OCI-LY1 (cell line): Measurements from ENCODE around the gene RFNG.

Experiments
- H2AFZ ChIP-seq: fragments of 200-600 bp; sonication (generic), shearing (Covaris generic); 2 replicates; pipeline ENCODE4 v1.6.0; 2014; ENCODE audit warnings: antibody characterized with exemption, mild to moderate bottlenecking, low read length
- H3F3A ChIP-seq: fragments of 200-600 bp; sonication (generic), shearing (Covaris generic); 2 replicates; pipeline ENCODE4 v1.6.0; 2014; ENCODE audit warnings: mild to moderate bottlenecking, antibody characterized with exemption, low read length, moderate library complexity; ENCODE audit not compliant: insufficient read depth
- H3K27ac ChIP-seq: fragments of 200-600 bp; sonication (generic); 2 replicates; pipeline ENCODE4 v1.5.1; 2014; ENCODE audit warnings: low read length, mixed run types, mild to moderate bottlenecking, low read depth; ENCODE audit not compliant: poor library complexity, severe bottlenecking
- H3K27me3 ChIP-seq: fragments of 200-600 bp; sonication (generic); 2 replicates; pipeline ENCODE4 v1.6.0; 2014; ENCODE audit warnings: antibody characterized with exemption, mild to moderate bottlenecking, low read length, moderate library complexity; ENCODE audit not compliant: insufficient read depth
- H3K36me3 ChIP-seq: fragments of 200-600 bp; sonication (generic); 2 replicates; pipeline ENCODE4 v1.6.1; 2014; ENCODE audit warnings: mild to moderate bottlenecking, antibody characterized with exemption, low read length, moderate library complexity, mixed read lengths; ENCODE audit not compliant: insufficient read depth
- H3K4me1 ChIP-seq: fragments of 200-600 bp; sonication (generic); 2 replicates; pipeline ENCODE4 v1.5.1; 2014; ENCODE audit warnings: mild to moderate bottlenecking, low read length, moderate library complexity; ENCODE audit not compliant: insufficient read depth, severe bottlenecking
- H3K4me2 ChIP-seq: fragments of 200-600 bp; sonication (generic), shearing (Covaris generic); 2 replicates; pipeline ENCODE4 v1.6.1; 2014; ENCODE audit warnings: low read length
- H3K4me3 ChIP-seq: fragments of 200-600 bp; sonication (generic); 2 replicates; pipeline ENCODE4 v1.5.1; 2014; ENCODE audit warnings: low read length, low read depth, mild to moderate bottlenecking, mixed read lengths; ENCODE audit not compliant: poor library complexity, severe bottlenecking
- H3K79me2 ChIP-seq: fragments of 200-600 bp; shearing (Covaris generic); 2 replicates; pipeline ENCODE4 v1.6.1; 2016; ENCODE audit warnings: mixed run types, low read length, mixed read lengths; ENCODE audit not compliant: insufficient read depth
- H3K9ac ChIP-seq: fragments of 200-600 bp; sonication (generic), shearing (Covaris generic); 2 replicates; pipeline ENCODE4 v1.6.1; 2014; ENCODE audit warnings: mild to moderate bottlenecking, low read length, mixed read lengths
- H3K9me2 ChIP-seq: fragments of 200-600 bp; sonication (generic), shearing (Covaris generic); 2 replicates; pipeline ENCODE4 v1.6.1; 2014; ENCODE audit warnings: low read depth, mild to moderate bottlenecking, low read length, mixed read lengths
- H3K9me3 ChIP-seq: fragments of 200-600 bp; shearing (Covaris generic); 2 replicates; pipeline ENCODE4 v1.6.1; 2014; ENCODE audit warnings: low read length, mixed read lengths
- H4K20me1 ChIP-seq: fragments of 200-600 bp; sonication (generic), shearing (Covaris generic); 2 replicates; pipeline ENCODE4 v1.6.0; 2016; ENCODE audit warnings: mild to moderate bottlenecking, low read length; ENCODE audit not compliant: insufficient read depth
- EZH2 ChIP-seq: fragments of 200-600 bp; sonication (generic), shearing (Covaris generic); IDR thresholded peaks from 2 replicates; pipeline ENCODE4 v1.8.0; 2017; ENCODE audit warnings: borderline replicate concordance, mixed run types, mild to moderate bottlenecking, antibody characterized with exemption, low read length, moderate library complexity, mixed read lengths
- TF ChIP-seq, protein P1 (sequence below): fragments of 200-600 bp; sonication (generic), shearing (Covaris generic); IDR thresholded peaks from 2 replicates; pipeline ENCODE4 v1.5.1; 2017; ENCODE audit warnings: mild to moderate bottlenecking, antibody characterized with exemption, low read length, moderate library complexity, mixed read lengths

Gene RFNG

DNA sequence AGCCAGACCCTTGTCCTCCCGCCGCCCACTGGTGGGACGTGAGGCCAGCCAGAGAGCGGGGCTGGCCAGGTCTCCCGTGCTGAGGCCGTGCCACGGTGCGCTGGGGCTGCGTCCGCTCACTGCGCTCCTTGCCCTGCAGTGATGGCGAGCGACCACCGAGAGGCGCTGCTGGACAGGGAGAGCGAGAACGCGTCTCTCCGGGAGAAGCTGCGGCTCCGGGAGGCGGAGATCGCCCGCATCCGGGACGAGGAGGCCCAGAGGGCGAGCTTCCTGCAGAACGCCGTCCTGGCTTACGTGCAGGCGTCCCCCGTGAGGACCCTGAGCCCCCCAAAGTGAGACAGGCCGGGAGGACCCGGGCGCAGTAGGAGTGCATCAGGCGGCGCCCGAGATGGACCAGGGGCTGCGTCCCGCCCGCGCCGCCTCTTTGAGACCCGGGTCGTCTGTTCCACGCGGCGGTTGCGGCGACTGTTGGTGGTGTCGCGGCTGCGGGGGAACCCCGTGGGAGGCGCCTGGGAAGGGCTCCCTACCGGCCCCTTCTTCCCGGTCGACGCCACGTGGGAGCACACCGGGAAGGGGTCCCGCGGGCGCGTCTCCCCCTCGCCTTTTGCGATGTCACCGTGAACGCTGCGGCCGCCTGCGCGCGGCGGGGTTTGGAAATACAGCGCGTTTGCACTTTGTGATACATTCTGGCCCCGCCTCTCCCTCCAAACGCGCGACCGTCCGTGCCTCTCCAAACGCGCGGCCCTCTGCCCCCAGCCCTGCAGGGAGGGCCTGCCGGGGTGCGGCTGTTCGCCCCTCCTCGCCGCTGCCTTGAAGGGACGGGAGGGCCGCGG lies 20.9 kb downstream of the RFNG start:
- H3K9me2 ChIP-seq, result no peaks in the 10 kb centered on the region
- H3F3A ChIP-seq, result no peaks in the 10 kb centered on the region; the same call in 1 of the 2 replicates
- H3K36me3 ChIP-seq, result peaks cover 4% of the 10 kb centered on the region; the same call in 1 of the 2 replicates
- no peak overlapping the region for H2AFZ ChIP-seq
- no peaks in the 10 kb centered on the region for H3K27me3 ChIP-seq
- H3K9ac ChIP-seq, result peak overlapping the region; percentile 73
- peaks cover 22% of the 10 kb centered on the region for H3K4me1 ChIP-seq
- peak overlapping the region; percentile 73 for H3K4me3 ChIP-seq
- no peak overlapping the region for H3K27ac ChIP-seq
- H3K79me2 ChIP-seq, result no peaks in the 10 kb centered on the region
- no peaks in the 10 kb centered on the region for H4K20me1 ChIP-seq
- TF ChIP-seq, protein P1, sequence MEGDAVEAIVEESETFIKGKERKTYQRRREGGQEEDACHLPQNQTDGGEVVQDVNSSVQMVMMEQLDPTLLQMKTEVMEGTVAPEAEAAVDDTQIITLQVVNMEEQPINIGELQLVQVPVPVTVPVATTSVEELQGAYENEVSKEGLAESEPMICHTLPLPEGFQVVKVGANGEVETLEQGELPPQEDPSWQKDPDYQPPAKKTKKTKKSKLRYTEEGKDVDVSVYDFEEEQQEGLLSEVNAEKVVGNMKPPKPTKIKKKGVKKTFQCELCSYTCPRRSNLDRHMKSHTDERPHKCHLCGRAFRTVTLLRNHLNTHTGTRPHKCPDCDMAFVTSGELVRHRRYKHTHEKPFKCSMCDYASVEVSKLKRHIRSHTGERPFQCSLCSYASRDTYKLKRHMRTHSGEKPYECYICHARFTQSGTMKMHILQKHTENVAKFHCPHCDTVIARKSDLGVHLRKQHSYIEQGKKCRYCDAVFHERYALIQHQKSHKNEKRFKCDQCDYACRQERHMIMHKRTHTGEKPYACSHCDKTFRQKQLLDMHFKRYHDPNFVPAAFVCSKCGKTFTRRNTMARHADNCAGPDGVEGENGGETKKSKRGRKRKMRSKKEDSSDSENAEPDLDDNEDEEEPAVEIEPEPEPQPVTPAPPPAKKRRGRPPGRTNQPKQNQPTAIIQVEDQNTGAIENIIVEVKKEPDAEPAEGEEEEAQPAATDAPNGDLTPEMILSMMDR, result peak; percentile 74; the same call in 1 of the 2 replicates
- no peak for TF ChIP-seq EZH2
- H3K4me2 ChIP-seq, result peak overlapping the region; percentile 72
- H3K9me3 ChIP-seq, result no peaks in the 10 kb centered on the region

DNA sequence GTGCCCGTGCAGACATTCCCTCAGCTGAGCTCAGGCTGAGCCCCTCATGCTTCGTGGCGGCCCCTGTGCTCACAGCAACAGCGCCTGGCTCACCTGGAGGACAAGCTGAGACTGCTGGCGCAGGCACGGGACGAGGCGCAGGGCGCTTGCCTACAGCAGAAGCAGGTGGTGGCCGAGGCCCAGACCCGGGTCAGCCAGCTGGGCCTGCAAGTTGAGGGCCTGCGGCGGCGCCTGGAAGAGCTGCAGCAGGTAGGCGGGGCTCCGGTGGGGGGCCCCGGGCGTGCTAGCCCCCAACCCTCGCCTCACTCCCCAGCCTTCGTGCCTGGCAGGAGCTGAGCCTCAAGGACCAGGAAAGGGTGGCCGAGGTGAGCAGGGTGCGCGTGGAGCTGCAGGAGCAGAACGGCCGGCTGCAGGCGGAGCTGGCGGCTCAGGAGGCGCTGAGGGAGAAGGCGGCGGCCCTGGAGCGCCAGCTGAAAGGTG lies 21.6 kb downstream of the RFNG start:
- no peak overlapping the region for H3K4me3 ChIP-seq
- no peaks in the 10 kb centered on the region for H3F3A ChIP-seq
- H3K27ac ChIP-seq, result no peak overlapping the region
- H4K20me1 ChIP-seq, result no peaks in the 10 kb centered on the region
- peak overlapping the region; percentile 72; the same call in 1 of the 2 replicates for H3K4me2 ChIP-seq
- no peaks in the 10 kb centered on the region for H3K27me3 ChIP-seq
- H3K4me1 ChIP-seq, result peaks cover 19% of the 10 kb centered on the region
- H3K36me3 ChIP-seq, result peaks cover 4% of the 10 kb centered on the region; the same call in 1 of the 2 replicates
- no peaks in the 10 kb centered on the region for H3K79me2 ChIP-seq
- H3K9ac ChIP-seq, result no peak overlapping the region
- no peaks in the 10 kb centered on the region for H3K9me2 ChIP-seq
- no peaks in the 10 kb centered on the region for H3K9me3 ChIP-seq
- no peak for TF ChIP-seq EZH2
- TF ChIP-seq, protein P1, result no peak
- H2AFZ ChIP-seq, result no peak overlapping the region

DNA sequence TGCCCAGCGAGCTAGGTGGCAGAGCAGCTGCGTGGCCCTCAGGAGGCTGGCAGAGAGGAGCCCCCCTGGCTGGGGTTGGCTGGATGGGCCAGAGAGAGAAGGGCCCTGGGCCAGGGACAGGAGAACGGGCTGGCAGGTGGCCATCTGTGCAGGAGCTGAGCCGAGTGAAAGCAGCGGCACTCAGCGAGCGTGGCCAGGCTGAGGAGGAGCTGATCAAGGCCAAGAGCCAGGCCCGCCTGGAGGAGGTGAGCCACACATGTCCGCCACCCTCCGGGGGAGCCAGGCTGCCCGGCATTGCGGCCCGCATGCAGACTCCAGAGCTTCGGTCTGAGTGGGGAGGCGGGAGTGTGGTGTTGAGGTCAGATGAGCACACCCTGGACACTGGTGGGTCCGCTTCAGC lies 22.2 kb downstream of the RFNG start:
- H3F3A ChIP-seq, result no peaks in the 10 kb centered on the region
- H3K4me2 ChIP-seq, result no peak overlapping the region
- H3K36me3 ChIP-seq, result peaks cover 4% of the 10 kb centered on the region; the same call in 1 of the 2 replicates
- no peaks in the 10 kb centered on the region for H4K20me1 ChIP-seq
- TF ChIP-seq EZH2, result no peak
- TF ChIP-seq, protein P1, result no peak
- H3K79me2 ChIP-seq, result no peaks in the 10 kb centered on the region
- H2AFZ ChIP-seq, result no peak overlapping the region
- H3K4me1 ChIP-seq, result peaks cover 21% of the 10 kb centered on the region
- no peak overlapping the region for H3K4me3 ChIP-seq
- H3K9me3 ChIP-seq, result no peaks in the 10 kb centered on the region
- no peak overlapping the region for H3K27ac ChIP-seq
- no peaks in the 10 kb centered on the region for H3K27me3 ChIP-seq
- H3K9ac ChIP-seq, result no peak overlapping the region
- H3K9me2 ChIP-seq, result no peaks in the 10 kb centered on the region
